Breast epithelium (tissue), 3 donors: ENCODE data around the gene FDXR.

Source experiments
- POLR2A ChIP-seq: fragments of 450-650 bp; IDR thresholded peaks from one replicate; pipeline ENCODE4 v1.6.1; 2016; ENCODE audit warnings: antibody characterized with exemption, mild to moderate bottlenecking, moderate library complexity
- POLR2AphosphoS5 ChIP-seq, 3 donors: sonication (generic); formaldehyde crosslinking; IDR thresholded peaks; one replicate each; pipeline ENCODE4 v1.6.1; 2017; ENCODE audit warnings: antibody characterized with exemption in 3 of 3
- TF ChIP-seq, protein P1 (sequence below), 3 donors: fragments of 450-650 bp; IDR thresholded peaks; one replicate each; pipeline ENCODE4 v1.5.1; 2016 to 2017; ENCODE audit warnings: antibody characterized with exemption in 3 of 3, mild to moderate bottlenecking in 3 of 3, moderate library complexity in 3 of 3

DNA sequence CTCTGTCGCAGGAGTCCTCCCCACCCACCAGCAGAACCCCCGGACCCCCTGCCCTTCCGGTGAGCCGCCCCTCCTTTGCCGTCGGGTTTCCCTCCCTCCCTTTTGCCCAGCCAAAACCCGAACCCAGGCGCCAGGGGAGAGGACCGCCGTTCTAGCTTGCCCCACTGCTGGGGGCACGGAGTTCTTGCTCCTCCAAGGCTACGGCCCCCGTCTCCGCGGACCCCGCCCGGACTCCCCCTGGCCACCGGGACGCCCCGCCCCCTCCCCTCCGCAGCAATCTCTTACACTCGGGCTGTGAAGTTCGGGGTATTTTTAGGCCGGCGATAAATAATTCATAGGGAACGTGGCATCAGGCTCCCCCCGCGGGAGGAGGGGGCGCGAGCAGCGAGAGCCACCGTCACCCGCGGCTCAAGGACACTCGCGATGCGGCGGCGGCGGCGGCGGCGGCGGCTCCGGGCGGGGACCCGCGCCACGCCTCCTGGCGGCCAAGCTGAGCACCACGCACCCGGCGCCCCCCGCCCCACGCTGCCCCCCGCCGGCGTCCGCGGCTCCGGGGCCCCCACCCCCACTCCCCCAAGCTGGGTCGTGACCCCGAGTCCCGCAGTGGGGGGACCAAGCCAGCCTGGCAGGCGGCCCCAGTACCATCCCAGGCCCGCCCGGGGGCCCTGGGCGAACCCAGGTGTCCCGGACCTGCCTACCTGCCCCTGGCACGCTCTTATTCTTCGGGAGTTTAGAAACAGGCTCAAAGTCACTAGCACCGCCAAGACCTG, 13.2 kb downstream of the FDXR start, which contains the start of gene GRIN2C:
- TF ChIP-seq, protein P1, sequence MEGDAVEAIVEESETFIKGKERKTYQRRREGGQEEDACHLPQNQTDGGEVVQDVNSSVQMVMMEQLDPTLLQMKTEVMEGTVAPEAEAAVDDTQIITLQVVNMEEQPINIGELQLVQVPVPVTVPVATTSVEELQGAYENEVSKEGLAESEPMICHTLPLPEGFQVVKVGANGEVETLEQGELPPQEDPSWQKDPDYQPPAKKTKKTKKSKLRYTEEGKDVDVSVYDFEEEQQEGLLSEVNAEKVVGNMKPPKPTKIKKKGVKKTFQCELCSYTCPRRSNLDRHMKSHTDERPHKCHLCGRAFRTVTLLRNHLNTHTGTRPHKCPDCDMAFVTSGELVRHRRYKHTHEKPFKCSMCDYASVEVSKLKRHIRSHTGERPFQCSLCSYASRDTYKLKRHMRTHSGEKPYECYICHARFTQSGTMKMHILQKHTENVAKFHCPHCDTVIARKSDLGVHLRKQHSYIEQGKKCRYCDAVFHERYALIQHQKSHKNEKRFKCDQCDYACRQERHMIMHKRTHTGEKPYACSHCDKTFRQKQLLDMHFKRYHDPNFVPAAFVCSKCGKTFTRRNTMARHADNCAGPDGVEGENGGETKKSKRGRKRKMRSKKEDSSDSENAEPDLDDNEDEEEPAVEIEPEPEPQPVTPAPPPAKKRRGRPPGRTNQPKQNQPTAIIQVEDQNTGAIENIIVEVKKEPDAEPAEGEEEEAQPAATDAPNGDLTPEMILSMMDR (IDR thresholded peaks at IDR 0.05) = no peak
- no peak for TF ChIP-seq POLR2AphosphoS5 (IDR thresholded peaks at IDR 0.05)
- no peak for TF ChIP-seq POLR2A
